GM19397 (cell line): Measurements from ENCODE around the gene CFAP20DC.
"Not testable (repeated sequence)": the region's sequence is repeated elsewhere in the genome, so short reads cannot be mapped to it uniquely, and the experiment has no call there.

Experiments
- ATAC-seq: cut with Tn5 transposase; IDR thresholded peaks from one replicate; pipeline ENCODE4 v1.9.1; 2021; ENCODE audit warnings: mild to moderate bottlenecking, moderate library complexity; ENCODE audit not compliant: unreplicated experiment

Gene CFAP20DC

GRCh38 chr3:58751882-58752567, 297.8 kb downstream of the CFAP20DC start:
- no peak for ATAC-seq

DNA sequence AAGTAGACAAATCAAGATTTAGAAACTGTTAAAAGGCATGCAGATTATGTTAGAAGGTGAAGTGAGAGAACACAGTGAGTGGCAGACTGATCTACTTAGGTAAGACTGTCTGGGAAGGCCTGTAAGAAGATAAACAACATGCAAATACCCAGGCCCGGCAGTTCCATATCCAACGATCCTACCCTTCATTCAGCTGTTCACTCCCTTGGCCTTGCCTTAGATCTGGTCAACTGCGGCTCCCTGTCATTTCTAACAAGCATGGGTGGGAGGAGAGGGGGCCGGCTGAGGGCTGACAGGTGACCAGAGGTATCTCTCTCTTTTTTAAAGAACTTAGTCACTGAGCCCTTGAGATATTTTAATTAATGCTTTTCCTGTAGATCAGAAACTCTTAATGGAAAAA, 298.6 kb downstream of the CFAP20DC start:
- ATAC-seq = no peak

DNA sequence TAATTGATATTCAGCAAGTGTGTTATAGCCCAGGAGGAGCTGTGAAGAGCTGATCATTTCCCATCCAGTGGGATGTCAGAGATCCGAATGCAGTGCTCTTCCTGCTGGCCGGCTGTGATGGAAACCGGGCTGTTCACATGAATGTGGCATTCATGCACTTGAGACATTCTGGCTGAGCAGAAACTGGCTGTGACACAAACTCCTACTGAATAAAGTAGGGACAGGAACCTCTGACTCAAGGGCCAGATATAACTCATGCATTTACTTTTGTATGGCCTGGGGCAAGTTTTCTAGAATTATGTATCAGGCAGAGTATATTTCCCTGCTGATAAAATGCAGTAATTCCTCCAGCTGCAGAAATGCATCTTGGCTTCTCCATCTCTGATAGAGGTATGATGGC, 299.9 kb downstream of the CFAP20DC start:
- ATAC-seq = no peak

DNA sequence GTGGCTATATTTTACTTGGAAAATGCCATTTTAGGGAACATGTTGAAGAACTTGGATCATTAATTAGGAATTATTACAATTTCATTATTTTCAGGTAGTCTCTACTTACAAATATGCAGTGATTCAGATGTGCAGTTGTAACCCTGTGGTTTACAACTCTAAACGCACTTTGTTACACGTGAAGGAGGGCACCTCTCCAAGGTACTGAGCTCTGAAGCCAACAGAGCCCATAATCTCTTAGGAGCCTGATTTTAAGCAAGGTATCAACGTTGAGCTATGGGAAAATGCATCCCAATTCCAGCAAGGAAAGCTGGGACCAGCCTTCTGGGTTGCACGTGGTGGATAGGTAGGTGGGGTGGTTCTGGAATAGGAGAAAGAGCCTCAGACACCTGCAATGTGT, 301.8 kb downstream of the CFAP20DC start:
- ATAC-seq = no peak

- ATAC-seq = no peak
Measured at GRCh38 chr3:58746758-58747157, 303.1 kb downstream of the CFAP20DC start.

- no peak for ATAC-seq
Measured at GRCh38 chr3:58743296-58743695, 306.5 kb downstream of the CFAP20DC start.

GRCh38 chr3:58742239-58742638, 307.6 kb downstream of the CFAP20DC start:
- no peak for ATAC-seq

- ATAC-seq = no peak
Measured at GRCh38 chr3:58737644-58738043, 312.2 kb downstream of the CFAP20DC start.

- ATAC-seq = no peak
Measured at GRCh38 chr3:58731673-58732072, 318.2 kb downstream of the CFAP20DC start.

- no peak for ATAC-seq
Measured at GRCh38 chr3:58728723-58729122, 321.1 kb downstream of the CFAP20DC start.

- ATAC-seq = no peak
Measured at GRCh38 chr3:58725326-58725853, 324.4 kb downstream of the CFAP20DC start.

DNA sequence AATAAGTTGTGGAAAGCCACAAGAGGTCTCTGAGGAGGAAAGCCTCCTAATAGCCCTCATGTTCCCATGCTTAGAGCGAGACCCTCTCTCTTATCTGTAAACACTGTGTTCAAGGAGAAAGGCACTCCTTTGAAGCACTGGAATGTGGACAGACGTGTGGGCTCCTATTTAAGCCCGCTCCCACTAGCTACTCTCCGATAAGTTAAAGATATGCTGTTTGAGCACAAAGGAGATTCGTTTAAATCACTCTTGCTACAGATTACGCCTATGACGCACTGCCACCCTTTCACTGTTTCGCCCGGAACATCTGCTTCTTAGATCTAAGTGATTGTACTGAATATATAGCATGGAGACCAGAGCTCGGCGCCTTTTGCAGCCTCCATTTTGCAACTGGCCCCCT, 325.5 kb downstream of the CFAP20DC start:
- no peak for ATAC-seq

GRCh38 chr3:58723173-58723572, 326.7 kb downstream of the CFAP20DC start:
- no peak for ATAC-seq

DNA sequence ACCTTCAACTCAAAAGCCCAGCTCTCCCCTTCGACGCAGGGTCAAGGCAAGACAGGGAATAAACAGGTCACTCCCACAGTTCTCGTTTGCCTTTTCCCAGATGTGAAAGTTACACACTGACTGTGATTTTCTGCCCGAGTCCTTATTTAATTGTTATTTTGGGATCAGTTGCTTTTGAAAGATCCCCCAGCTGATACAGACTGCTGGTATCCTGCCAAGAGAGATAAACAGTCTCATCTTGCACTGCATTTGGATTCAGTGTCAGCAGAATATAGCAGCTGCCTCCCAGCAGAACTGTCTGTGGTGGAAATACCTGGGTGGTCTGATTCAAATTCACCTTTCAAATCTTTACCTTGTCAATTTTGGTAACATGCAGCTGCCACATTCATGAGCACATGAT, 327.3 kb downstream of the CFAP20DC start:
- ATAC-seq = no peak

DNA sequence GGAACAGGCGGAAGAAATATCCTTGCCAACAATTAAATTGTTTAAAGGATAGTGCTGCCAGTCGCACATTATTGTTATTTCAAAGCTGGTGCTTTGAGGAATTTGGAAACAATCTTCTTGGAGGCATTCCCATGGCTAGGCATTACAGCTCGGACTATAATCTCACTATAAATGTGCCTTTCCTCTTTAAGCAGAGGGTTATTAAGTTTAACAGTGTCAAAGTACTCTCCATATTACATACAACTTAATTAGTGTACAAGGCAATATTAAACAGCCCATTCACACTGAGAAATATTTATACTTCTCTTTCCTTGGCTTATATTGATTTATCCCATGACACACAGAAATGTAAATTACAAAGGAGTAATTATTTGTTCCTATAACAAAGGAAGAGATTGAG, 329.3 kb downstream of the CFAP20DC start:
- ATAC-seq = no peak

DNA sequence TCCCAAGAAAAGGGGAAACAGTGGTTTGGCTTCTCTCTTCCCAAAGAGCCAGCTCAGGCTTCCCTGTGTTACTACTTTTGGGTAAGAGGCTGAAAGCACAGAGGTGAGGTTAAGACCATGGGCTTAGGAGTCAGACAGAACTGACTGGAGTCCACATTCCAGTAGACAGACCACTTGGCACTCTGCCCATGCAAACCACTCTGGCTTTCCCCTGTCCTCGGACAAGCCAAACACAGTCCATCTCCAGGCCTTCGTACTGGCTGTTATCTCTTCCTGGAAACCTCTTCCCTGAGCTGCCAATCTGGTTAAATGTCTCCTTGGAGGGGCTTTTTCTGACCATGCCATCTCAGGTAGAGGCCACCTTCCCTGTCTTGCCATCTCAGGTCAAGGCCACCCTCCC, 330.1 kb downstream of the CFAP20DC start:
- ATAC-seq = no peak

DNA sequence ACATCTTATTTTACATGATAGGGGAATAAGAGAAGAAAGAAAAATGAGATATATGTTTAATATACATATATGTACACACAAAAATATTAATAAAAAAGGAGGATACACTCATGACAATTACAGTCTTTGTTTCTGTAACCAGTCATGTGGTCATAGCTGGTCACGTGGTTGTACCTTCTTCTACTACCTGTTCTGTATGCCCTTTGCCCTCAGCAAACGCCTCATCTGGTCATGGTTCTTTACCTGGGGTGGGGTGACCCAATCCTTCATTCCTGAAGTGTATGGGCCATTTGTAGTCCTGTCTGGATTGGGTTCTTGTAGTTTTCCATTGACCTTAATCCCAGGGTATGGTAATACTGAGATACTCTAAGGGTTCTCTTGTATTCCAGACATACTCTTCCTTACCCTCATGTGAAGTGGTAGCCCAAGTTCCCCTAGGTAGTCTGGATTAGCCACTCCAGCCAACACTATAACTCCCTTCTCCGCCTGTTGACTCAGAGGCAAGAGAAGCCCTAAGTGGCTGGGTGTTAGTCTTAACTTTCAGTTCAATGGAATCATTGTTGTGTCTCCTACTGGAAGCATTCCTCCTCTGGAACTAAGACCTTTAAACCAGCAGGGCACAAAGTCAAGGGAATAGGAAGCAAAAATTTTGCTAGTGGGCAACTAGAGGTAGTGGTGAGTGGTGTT, 336.0 kb downstream of the CFAP20DC start:
- no peak for ATAC-seq

- ATAC-seq = no peak
Measured at GRCh38 chr3:58711871-58712270, 338.0 kb downstream of the CFAP20DC start.

GRCh38 chr3:58708983-58709382, 340.8 kb downstream of the CFAP20DC start:
- not testable (repeated sequence) for ATAC-seq

- no peak for ATAC-seq
Measured at GRCh38 chr3:58708116-58708791, 341.6 kb downstream of the CFAP20DC start.

DNA sequence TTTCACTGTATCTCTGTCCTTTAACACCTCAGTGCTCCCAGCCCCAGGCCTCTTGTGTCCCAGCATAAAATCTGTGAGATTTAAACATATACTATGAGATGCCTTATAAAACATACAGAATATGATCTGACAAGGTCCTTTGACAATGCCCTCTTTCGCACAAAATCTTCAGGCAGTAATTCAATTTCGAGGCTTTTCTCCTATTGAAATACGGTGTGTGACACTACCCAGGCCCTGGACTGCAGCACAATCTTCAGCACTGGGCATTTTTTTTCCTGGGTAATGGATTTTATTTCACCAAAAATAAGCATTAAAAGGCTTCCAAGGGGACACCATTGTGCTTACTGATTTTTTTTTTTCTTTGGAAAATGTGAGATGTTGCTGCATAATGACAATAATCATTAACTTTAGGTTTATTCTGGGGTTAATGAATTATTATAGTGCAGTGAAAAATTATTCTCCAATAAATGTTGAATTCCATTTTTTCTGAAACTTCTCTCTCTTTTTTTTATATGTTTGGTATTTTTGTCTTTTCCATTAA, 342.4 kb downstream of the CFAP20DC start:
- ATAC-seq = no peak
